Bronchial epithelial cell (primary cell): ENCODE data around the gene BTG1. TPM values are rescaled to one million over a fixed set of nuclear protein-coding genes. Genes with fewer than 3 reads are reported as not detected.

Experiments used
- DNase-seq: peaks from one replicate; pipeline ENCODE4 v3.0.0-alpha.2; 2010; ENCODE audit warnings: low read depth
- FAIRE-seq: peaks from 2 replicates; lab custom pipeline; 2011; peaks lifted over from hg19 to GRCh38; lab: Jason Lieb, UNC
- H3K27me3 ChIP-seq: 2 replicates; pipeline ENCODE4 v1.5.1; 2011; ENCODE audit warnings: low read length; ENCODE audit not compliant: control insufficient read depth, insufficient read depth
- H3K36me3 ChIP-seq: 2 replicates; pipeline ENCODE4 v1.5.1; 2011; ENCODE audit warnings: low read length; ENCODE audit not compliant: control insufficient read depth, insufficient read depth
- H3K4me3 ChIP-seq: 2 replicates; pipeline ENCODE4 v1.5.1; 2011; ENCODE audit warnings: mild to moderate bottlenecking, low read depth, low read length, control low read depth
- CTCF ChIP-seq: IDR thresholded peaks from 2 replicates; pipeline ENCODE4 v1.5.1; 2011; ENCODE audit warnings: mild to moderate bottlenecking, moderate library complexity, low read length, control low read depth, inconsistent platforms; ENCODE audit not compliant: insufficient read depth, severe bottlenecking
- total RNA-seq: library from RNA; depleted of rRNA; stranded (reverse); fragments of >200 nt; gene quantifications from 2 replicates; pipeline ENCODE4 v1.2.1, GENCODE V29; 2014

Gene BTG1
- total RNA-seq, 1 donor from 2014 or later = 14.7 TPM

- TF ChIP-seq CTCF = no peak
- no peak overlapping the region for H3K4me3 ChIP-seq
- FAIRE-seq = no peak
- DNase-seq = no peak
- H3K36me3 ChIP-seq = no peaks in the 10 kb centered on the region
- H3K27me3 ChIP-seq = no peaks in the 10 kb centered on the region
Observed at GRCh38 chr12:92191061-92191460, 45.4 kb upstream of the BTG1 start.

GRCh38 chr12:92188517-92189188 is 43.0 kb upstream of the BTG1 start:
- Histone ChIP-seq H3K27me3 (no peaks in the 10 kb centered on the region), H3K36me3 (no peaks in the 10 kb centered on the region), H3K4me3 (no peak overlapping the region)
- FAIRE-seq (no peak), DNase-seq (no peak)
- TF ChIP-seq CTCF = no peak

- Histone ChIP-seq H3K36me3 (no peaks in the 10 kb centered on the region), H3K27me3 (no peaks in the 10 kb centered on the region)
- FAIRE-seq = no peak
Observed at GRCh38 chr12:92186038-92186470, 40.4 kb upstream of the BTG1 start.

GRCh38 chr12:92185052-92185451 is 39.4 kb upstream of the BTG1 start:
- TF ChIP-seq CTCF = no peak
- FAIRE-seq = no peak
- Histone ChIP-seq H3K27me3 (no peaks in the 10 kb centered on the region), H3K36me3 (no peaks in the 10 kb centered on the region), H3K4me3 (no peak overlapping the region)
- no peak for DNase-seq

More at GRCh38 chr12:92186038-92186470, 40.4 kb upstream of the BTG1 start:
- H3K4me3 ChIP-seq = no peak overlapping the region
- DNase-seq = no peak
- no peak for TF ChIP-seq CTCF

GRCh38 chr12:92183575-92183974 is 37.9 kb upstream of the BTG1 start:
- no peak for FAIRE-seq
- Histone ChIP-seq H3K27me3 (peaks cover 1% of the 10 kb centered on the region), H3K4me3 (no peak overlapping the region), H3K36me3 (no peaks in the 10 kb centered on the region)
- DNase-seq = no peak
- no peak for TF ChIP-seq CTCF

GRCh38 chr12:92178340-92178739 is 32.7 kb upstream of the BTG1 start:
- FAIRE-seq (no peak), DNase-seq (no peak)
- peaks cover 1% of the 10 kb centered on the region for H3K27me3 ChIP-seq
- no peaks in the 10 kb centered on the region for H3K36me3 ChIP-seq
- no peak for TF ChIP-seq CTCF
- H3K4me3 ChIP-seq = no peak overlapping the region
